Smooth muscle cell (in vitro differentiated cells): ENCODE data around the gene MDFIC. TPM values are rescaled to one million over a fixed set of nuclear protein-coding genes. Genes with fewer than 3 reads are reported as not detected.
A peak's percentile ranks its signal among the peaks of the same experiment; 100 is the strongest.

Experiments used
- DNase-seq: peaks from one replicate; lab custom pipeline; 2025; ENCODE audit not compliant: unreplicated experiment; lab: John Stamatoyannopoulos, UW
- H2AFZ ChIP-seq: fragments of 200-600 bp; sonication (generic); 2 replicates; pipeline ENCODE4 v1.6.0; 2016; ENCODE audit warnings: antibody characterized with exemption, low read depth, mild to moderate bottlenecking
- H3F3A ChIP-seq: fragments of 200-600 bp; sonication (generic); 2 replicates; pipeline ENCODE4 v1.6.0; 2017; ENCODE audit warnings: antibody characterized with exemption, low read depth
- H3K27ac ChIP-seq: fragments of 200-600 bp; sonication (generic); 2 replicates; pipeline ENCODE4 v1.5.1; 2016; ENCODE audit warnings: low read depth, mild to moderate bottlenecking
- H3K27me3 ChIP-seq: fragments of 200-600 bp; sonication (generic); 2 replicates; pipeline ENCODE4 v1.6.1; 2016; ENCODE audit warnings: low read depth, mild to moderate bottlenecking
- H3K36me3 ChIP-seq: fragments of 200-600 bp; sonication (generic); 2 replicates; pipeline ENCODE4 v1.5.1; 2016; ENCODE audit warnings: low read depth
- H3K4me1 ChIP-seq: fragments of 200-600 bp; sonication (generic); 2 replicates; pipeline ENCODE4 v1.5.1; 2016; ENCODE audit warnings: low read depth
- H3K4me2 ChIP-seq: fragments of 200-600 bp; sonication (generic); 2 replicates; pipeline ENCODE4 v1.6.0; 2016; ENCODE audit warnings: mild to moderate bottlenecking
- H3K4me3 ChIP-seq: fragments of 200-600 bp; sonication (generic); 2 replicates; pipeline ENCODE4 v1.5.1; 2016; ENCODE audit warnings: mild to moderate bottlenecking
- H3K79me2 ChIP-seq: fragments of 200-600 bp; sonication (generic); 2 replicates; pipeline ENCODE4 v1.6.0; 2016; ENCODE audit warnings: low read depth, mild to moderate bottlenecking
- H3K9ac ChIP-seq: fragments of 200-600 bp; sonication (generic); 2 replicates; pipeline ENCODE4 v1.6.0; 2016; ENCODE audit warnings: low read depth
- H3K9me3 ChIP-seq: fragments of 200-600 bp; sonication (generic); replicated peaks from 2 replicates; pipeline ENCODE4 v1.5.1; 2016; ENCODE audit warnings: low read depth
- H4K20me1 ChIP-seq: fragments of 200-600 bp; sonication (generic); 2 replicates; pipeline ENCODE4 v1.6.0; 2016; ENCODE audit warnings: low read depth
- CTCF ChIP-seq: fragments of 200-600 bp; sonication (generic); IDR thresholded peaks from 2 replicates; pipeline ENCODE4 v1.5.1; 2017; ENCODE audit warnings: borderline replicate concordance, mild to moderate bottlenecking, antibody characterized with exemption; ENCODE audit not compliant: insufficient read depth, poor library complexity, severe bottlenecking
- WGBS: methylation state at CpG from one replicate; pipeline ENCODE4 v1.1.7; 2016; ENCODE audit warnings: low lambda C conversion rate; 5-methylcytosine and 5-hydroxymethylcytosine counted together
- polyA plus RNA-seq: library from polyadenylated mRNA; unstranded; fragments of >200 nt; fragmentation: Nextera tagmentation; extraction: Ambion mirVana; gene quantifications from 2 replicates; pipeline ENCODE4 v1.2.1, GENCODE V29; 2016
- total RNA-seq: library from RNA; depleted of rRNA; stranded (reverse); fragments of >200 nt; gene quantifications from 2 replicates; pipeline ENCODE4 v1.2.3, GENCODE V29; 2014

The MDFIC gene
- total and polyA plus RNA-seq, 2 experiments from 2014 or later: 17.5 to 37.0 TPM

- TF ChIP-seq CTCF: no peak
- Histone ChIP-seq H3K4me1 (peaks cover 6% of the 10 kb centered on the region), H3K4me3 (no peak overlapping the region), H3K27me3 (no peaks in the 10 kb centered on the region), H3K9ac (no peak overlapping the region), H2AFZ (no peak overlapping the region), H3K27ac (no peak overlapping the region), H3K9me3 (no peaks in the 10 kb centered on the region), H3K79me2 (peaks cover 43% of the 10 kb centered on the region), H3F3A (peaks cover 3% of the 10 kb centered on the region), H3K4me2 (no peak overlapping the region), H3K36me3 (no peaks in the 10 kb centered on the region), H4K20me1 (no peaks in the 10 kb centered on the region)
- DNase-seq: no peak
- 92% methylated on average over 9 of the region's 9 CpGs for WGBS
These were observed 20.7 kb downstream of the MDFIC start for GRCh38 chr7:114942446-114943175.

GRCh38 chr7:114943530-114943929 is 21.6 kb downstream of the MDFIC start:
- peak overlapping the region; percentile 88 for H3K27ac ChIP-seq

DNA sequence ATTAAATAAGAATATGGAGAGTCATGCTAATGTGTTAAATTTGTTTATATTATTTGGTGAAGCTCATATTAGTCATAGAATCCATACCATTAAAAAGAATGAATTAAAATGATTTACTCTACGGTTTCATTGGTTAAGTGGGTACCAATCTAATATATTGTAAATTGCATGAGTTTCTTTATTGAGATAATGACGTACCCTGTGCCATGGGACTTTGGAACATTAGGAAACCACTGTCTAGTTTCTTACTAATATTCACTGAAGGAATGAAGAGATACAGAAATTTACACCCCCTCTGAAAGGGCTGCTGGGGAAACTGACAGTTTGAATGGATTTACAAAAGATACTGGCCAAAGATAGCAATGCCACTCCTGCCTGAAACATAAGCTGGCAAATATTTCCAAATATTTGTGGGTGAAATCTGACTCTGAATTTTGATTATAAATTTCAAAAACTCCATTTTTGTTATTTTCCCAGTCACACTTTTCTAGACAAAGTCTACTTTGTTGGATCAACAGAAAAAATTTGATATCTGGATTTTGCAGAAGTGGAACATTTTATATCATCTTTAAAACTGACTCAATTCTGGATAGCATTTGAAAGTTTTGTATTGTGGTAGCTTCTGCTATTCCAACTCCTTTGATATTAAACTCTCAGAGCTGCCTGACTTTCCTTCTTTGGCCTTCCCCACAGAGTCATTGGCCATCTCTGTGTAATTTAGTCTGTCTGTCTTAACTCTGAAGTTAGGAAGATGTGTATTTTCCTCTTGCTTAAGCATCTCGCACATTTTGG is 22.3 kb downstream of the MDFIC start:
- Histone ChIP-seq H3K27me3 (no peaks in the 10 kb centered on the region), H3K4me2 (peak overlapping the region; percentile 58), H3F3A (peaks cover 3% of the 10 kb centered on the region), H3K9me3 (no peaks in the 10 kb centered on the region), H3K9ac (peak overlapping the region; percentile 55), H3K36me3 (no peaks in the 10 kb centered on the region), H3K27ac (peak overlapping the region; percentile 88), H3K79me2 (peaks cover 37% of the 10 kb centered on the region), H4K20me1 (no peaks in the 10 kb centered on the region), H3K4me1 (peaks cover 6% of the 10 kb centered on the region), H3K4me3 (no peak overlapping the region), H2AFZ (peak overlapping the region; percentile 79)
- TF ChIP-seq CTCF: no peak
- DNase-seq: no peak
- WGBS: 68% methylated on average over 3 of the region's 3 CpGs

More at GRCh38 chr7:114943530-114943929, 21.6 kb downstream of the MDFIC start:
- peaks cover 3% of the 10 kb centered on the region for H3F3A ChIP-seq
- no peak for DNase-seq
- WGBS: 85% methylated on average over 1 of the region's 1 CpG
- H2AFZ ChIP-seq: no peak overlapping the region
- H3K79me2 ChIP-seq: peaks cover 41% of the 10 kb centered on the region
- TF ChIP-seq CTCF: no peak
- H3K9ac ChIP-seq: no peak overlapping the region
- H3K4me2 ChIP-seq: peak overlapping the region; percentile 7
- H3K36me3 ChIP-seq: no peaks in the 10 kb centered on the region
- H3K9me3 ChIP-seq: no peaks in the 10 kb centered on the region
- H3K4me1 ChIP-seq: peaks cover 6% of the 10 kb centered on the region
- H3K27me3 ChIP-seq: no peaks in the 10 kb centered on the region
- H4K20me1 ChIP-seq: no peaks in the 10 kb centered on the region
- H3K4me3 ChIP-seq: no peak overlapping the region
